GM18520 (cell line): ENCODE results near the gene GPX4.

Experiments used
- ATAC-seq: cut with Tn5 transposase; IDR thresholded peaks from one replicate; pipeline ENCODE4 v1.9.1; 2021; ENCODE audit not compliant: unreplicated experiment

The GPX4 gene

GRCh38 chr19:1147934-1148549, 44.2 kb downstream of the GPX4 start:
- ATAC-seq: no peak

- ATAC-seq: no peak
These were observed 45.7 kb downstream of the GPX4 start for GRCh38 chr19:1149259-1150045.

- no peak for ATAC-seq
These were observed 46.7 kb downstream of the GPX4 start for GRCh38 chr19:1150333-1151036.

GRCh38 chr19:1151037-1151724, 47.4 kb downstream of the GPX4 start:
- ATAC-seq: no peak

GRCh38 chr19:1151917-1152587, 48.3 kb downstream of the GPX4 start:
- ATAC-seq: no peak

GRCh38 chr19:1153891-1154730, 50.3 kb downstream of the GPX4 start:
- no peak for ATAC-seq

- no peak for ATAC-seq
These were observed 51.0 kb downstream of the GPX4 start for GRCh38 chr19:1154731-1155351.

GRCh38 chr19:1155352-1156304, 51.8 kb downstream of the GPX4 start:
- no peak for ATAC-seq
